T-helper 17 cell (primary cell): Measurements from ENCODE around the gene ATG14. TPM values are rescaled to one million over a fixed set of nuclear protein-coding genes. Genes with fewer than 3 reads are reported as not detected.
A peak's percentile ranks its signal among the peaks of the same experiment; 100 is the strongest.

Source experiments
- ATAC-seq: fragments of 150-1000 bp; cut with Tn5 transposase; 2 replicates; pipeline ENCODE4 v1.10.0; 2021; ENCODE audit warnings: mild to moderate bottlenecking, moderate library complexity
- DNase-seq, 3 donors: peaks; one replicate each; pipeline versions ENCODE4 v3.0.0 to v3.0.0-alpha.2; 2020 to 2021
- H3K9me3 ChIP-seq: one replicate; pipeline ENCODE4 v1.7.0; 2013; ENCODE audit warnings: low read length, mild to moderate bottlenecking; ENCODE audit not compliant: control insufficient read depth, poor library complexity, severe bottlenecking
- H3K27ac Mint-ChIP-seq: one replicate; pipeline ENCODE4 v1.8.0; 2022; ENCODE audit warnings: mild to moderate bottlenecking, moderate library complexity, mixed read lengths
- H3K27me3 Mint-ChIP-seq: one replicate; pipeline ENCODE4 v1.8.0; 2022; ENCODE audit warnings: mixed read lengths
- H3K36me3 Mint-ChIP-seq: one replicate; pipeline ENCODE4 v1.8.0; 2022; ENCODE audit warnings: low read depth, mixed read lengths
- H3K4me1 Mint-ChIP-seq: one replicate; pipeline ENCODE4 v1.8.0; 2022; ENCODE audit warnings: mild to moderate bottlenecking, mixed read lengths
- H3K4me3 Mint-ChIP-seq: one replicate; pipeline ENCODE4 v1.8.0; 2022; ENCODE audit warnings: mild to moderate bottlenecking, moderate library complexity, mixed read lengths
- total RNA-seq, 4 donors: library from RNA in 2 of 4; stranded (reverse) in 2 of 4; gene quantifications; one replicate each; pipeline ENCODE4 v1.2.3 and lab custom pipeline; 2022 to 2026

ATG14 gene
- total RNA-seq, 2 donors from 2014 or later: 16.3 to 21.7 TPM

DNA sequence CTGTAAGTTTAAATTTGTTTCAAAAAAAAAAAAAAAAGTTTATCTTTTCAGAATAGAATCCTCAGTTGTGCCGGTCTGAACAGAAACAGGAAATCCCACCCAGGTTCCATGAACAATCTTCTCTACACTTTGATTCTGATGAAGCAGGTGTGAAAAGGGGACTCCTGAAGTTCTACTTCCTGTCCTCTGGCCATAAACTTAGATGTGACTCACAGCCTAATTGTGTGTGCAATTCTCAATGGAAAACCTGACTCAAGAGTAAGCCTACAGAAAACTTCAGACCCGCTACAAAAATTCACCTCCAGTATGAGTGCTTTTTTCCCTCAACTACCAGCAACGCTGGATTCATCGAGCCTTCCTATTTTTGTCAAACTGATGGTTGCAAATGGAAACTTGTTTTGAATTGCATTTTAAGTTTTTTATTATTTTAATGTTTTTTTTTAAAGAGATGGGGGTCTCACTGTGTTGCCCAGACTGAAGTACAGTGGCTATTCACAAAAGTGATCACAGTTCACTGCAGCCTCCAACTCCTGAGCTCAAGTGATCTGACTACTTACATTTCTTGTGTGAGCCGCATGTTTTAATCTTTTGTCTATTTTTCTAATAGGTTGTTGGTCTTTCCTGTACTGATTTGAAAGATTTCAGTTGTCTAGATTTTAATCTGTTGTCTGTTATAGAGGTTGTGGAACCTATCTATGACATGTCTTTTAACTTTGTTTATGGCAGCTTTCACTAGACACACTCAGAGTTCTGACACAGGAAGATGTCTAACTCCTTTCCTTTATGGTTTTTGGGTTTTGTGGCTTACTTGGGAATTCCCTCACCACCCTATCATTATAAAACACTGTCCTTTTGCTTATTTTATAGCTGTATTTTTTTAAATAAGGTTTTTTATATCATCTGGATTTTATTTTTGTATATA, 37.6 kb downstream of the ATG14 start:
- ATAC-seq: peak; percentile 94
- peak overlapping the region; percentile 62 for H3K4me3 Mint-ChIP-seq

DNA sequence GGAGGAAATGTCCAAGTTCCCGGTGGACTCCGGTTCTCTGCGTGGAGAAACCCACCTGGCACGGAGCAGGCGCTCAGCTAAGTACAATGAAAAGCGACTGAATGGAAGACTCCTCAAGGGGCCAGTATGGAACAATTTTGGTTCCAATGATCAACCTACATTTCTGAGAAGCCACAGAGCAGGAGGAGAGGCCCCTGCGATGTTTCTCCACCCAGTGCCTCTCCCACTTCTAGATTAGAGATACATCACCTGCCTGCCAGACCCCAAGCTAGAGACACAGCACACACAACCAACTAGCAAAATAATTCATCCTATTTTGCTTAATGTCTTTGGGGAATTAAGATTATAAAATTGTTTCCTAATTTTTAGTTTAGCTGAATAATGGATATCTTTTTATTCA, 38.8 kb downstream of the ATG14 start:
- DNase-seq: no peak
- Mint-ChIP-seq H3K4me3 (no peak overlapping the region), H3K27me3 (no peaks in the 10 kb centered on the region), H3K36me3 (peaks cover 12% of the 10 kb centered on the region), H3K4me1 (peaks cover 18% of the 10 kb centered on the region), H3K27ac (peak overlapping the region; percentile 89)
- H3K9me3 ChIP-seq: no peaks in the 10 kb centered on the region
- ATAC-seq: no peak

More for the DNA sequence above, 37.6 kb downstream of the ATG14 start:
- H3K27me3 Mint-ChIP-seq: no peaks in the 10 kb centered on the region
- H3K27ac Mint-ChIP-seq: peak overlapping the region; percentile 89
- H3K36me3 Mint-ChIP-seq: peaks cover 12% of the 10 kb centered on the region
- no peaks in the 10 kb centered on the region for H3K9me3 ChIP-seq
- H3K4me1 Mint-ChIP-seq: peaks cover 22% of the 10 kb centered on the region
- DNase-seq: no peak

DNA sequence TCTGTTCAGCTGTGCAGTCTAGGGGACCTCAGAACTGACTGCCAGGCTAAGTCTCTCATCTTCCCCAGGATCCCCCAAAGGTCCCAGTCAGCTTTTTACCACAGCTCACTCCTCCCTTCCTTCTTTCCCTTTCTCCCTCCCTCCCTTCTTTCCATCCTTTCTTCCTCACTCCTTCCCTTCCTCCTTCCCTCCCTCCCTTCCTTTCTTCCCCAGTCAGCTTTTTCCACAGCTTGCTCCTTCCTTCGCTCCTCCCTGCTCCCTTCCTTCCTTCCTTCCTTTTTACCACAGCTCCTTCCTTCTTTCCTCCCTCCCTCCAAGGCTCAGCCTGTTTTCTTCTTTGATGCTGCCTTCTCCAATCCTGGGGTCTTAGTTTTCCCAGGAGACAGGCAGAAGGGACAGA, 39.2 kb downstream of the ATG14 start:
- ATAC-seq: no peak
- Mint-ChIP-seq H3K36me3 (peaks cover 12% of the 10 kb centered on the region), H3K27me3 (no peaks in the 10 kb centered on the region), H3K4me3 (peak overlapping the region; percentile 41), H3K27ac (peak overlapping the region; percentile 89), H3K4me1 (peaks cover 18% of the 10 kb centered on the region)
- no peaks in the 10 kb centered on the region for H3K9me3 ChIP-seq
- no peak for DNase-seq

DNA sequence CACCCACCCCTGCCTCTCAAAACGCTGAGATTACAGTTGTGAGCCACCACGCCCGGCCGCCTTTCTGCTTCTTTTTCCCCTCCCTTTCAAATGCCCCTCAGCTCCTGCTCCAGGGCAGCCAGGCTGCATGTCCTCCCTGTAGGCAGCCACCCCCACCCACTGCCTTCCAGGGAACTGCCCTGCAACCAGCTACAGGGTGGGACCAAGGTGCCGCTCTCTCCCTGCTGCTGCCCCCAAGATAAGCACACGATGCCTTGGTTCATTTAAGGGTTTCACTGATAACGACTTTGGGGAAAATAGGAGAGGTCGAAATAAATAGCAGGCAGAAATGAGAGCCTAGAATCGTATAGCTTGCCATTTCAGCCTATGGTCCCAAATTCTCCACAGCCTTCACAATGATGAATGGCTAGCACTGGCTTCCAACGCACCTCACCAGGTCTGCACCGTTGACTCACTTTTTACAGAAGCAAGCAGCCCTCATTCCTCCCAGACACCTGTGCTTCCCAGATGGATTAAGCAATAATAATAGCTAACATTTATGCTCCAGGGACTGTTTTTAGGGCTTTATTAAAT, 40.7 kb downstream of the ATG14 start:
- ATAC-seq: no peak
- no peaks in the 10 kb centered on the region for H3K9me3 ChIP-seq
- Mint-ChIP-seq H3K27ac (peak overlapping the region; percentile 89), H3K36me3 (peaks cover 8% of the 10 kb centered on the region), H3K4me3 (peak overlapping the region; percentile 71), H3K4me1 (peaks cover 21% of the 10 kb centered on the region), H3K27me3 (no peaks in the 10 kb centered on the region)
- no peak for DNase-seq

DNA sequence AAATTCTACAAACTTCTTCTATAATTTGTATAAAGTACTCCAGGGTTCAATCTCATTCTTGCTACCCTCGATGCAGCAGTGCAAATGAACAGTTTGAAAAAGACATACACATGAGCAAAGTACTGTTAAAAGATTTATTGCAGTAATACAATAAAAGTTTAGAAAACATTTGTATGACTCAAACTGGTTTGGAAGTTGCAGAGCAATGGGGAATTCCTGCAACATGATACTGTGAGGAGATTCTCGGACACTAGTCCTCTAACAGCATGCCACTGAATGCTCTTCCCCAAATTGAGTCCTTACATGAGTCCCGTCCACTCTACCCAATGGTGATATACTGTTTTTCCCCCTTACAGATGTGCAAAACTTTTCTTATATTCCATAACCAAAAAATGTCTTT, 45.4 kb downstream of the ATG14 start:
- H3K27me3 Mint-ChIP-seq: no peaks in the 10 kb centered on the region
- DNase-seq (no peak), ATAC-seq (no peak)
- peaks cover 7% of the 10 kb centered on the region for H3K36me3 Mint-ChIP-seq
- no peak overlapping the region for H3K4me3 Mint-ChIP-seq
- peaks cover 10% of the 10 kb centered on the region for H3K4me1 Mint-ChIP-seq
- H3K9me3 ChIP-seq: no peaks in the 10 kb centered on the region
- H3K27ac Mint-ChIP-seq: peak overlapping the region; percentile 83

DNA sequence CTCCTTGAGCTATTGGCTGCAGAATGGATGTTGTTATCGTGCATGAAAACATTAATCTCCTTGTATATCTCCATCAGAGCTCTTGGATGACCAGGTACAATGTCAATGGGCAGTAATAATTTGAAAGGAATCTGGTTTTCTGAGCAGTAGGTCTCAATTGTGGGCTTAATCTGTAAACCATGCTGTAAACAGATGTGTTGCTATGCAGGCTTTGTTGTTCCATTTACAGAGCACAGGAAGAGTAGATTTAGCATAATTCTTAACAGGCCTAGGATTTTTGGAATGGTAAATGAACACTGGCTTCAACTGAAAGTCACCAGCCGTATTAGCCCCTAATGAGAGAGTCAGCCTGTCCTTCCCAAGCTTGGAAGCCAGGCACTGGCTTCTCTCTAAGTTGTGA, 50.4 kb downstream of the ATG14 start:
- H3K9me3 ChIP-seq: no peaks in the 10 kb centered on the region
- Mint-ChIP-seq H3K4me3 (no peak overlapping the region), H3K27me3 (no peaks in the 10 kb centered on the region), H3K27ac (no peak overlapping the region), H3K4me1 (peaks cover 7% of the 10 kb centered on the region), H3K36me3 (peaks cover 3% of the 10 kb centered on the region)
- ATAC-seq (no peak), DNase-seq (no peak)

DNA sequence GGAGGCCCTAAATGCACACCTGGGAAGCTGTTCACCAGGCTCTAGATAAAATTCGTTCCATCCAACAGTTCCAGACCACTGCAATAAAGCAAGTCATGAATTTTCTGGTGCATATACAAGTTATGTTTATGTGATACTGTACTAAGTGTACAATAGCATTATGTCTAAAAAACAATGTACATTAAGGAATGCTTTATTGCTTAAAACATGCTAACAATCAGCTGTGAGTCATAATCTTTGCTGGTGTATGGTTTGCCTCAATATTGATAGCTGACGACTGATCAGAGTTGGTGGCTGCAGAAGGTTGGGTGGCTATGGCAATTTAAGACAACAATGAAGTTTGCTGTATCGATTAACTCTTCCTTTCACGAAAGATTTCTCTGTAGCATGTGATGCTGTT, 52.3 kb downstream of the ATG14 start:
- H3K36me3 Mint-ChIP-seq: no peaks in the 10 kb centered on the region
- ATAC-seq: no peak
- H3K4me3 Mint-ChIP-seq: no peak overlapping the region
- H3K4me1 Mint-ChIP-seq: peaks cover 8% of the 10 kb centered on the region
- no peaks in the 10 kb centered on the region for H3K27me3 Mint-ChIP-seq
- no peak overlapping the region for H3K27ac Mint-ChIP-seq
- no peaks in the 10 kb centered on the region for H3K9me3 ChIP-seq
- no peak for DNase-seq

DNA sequence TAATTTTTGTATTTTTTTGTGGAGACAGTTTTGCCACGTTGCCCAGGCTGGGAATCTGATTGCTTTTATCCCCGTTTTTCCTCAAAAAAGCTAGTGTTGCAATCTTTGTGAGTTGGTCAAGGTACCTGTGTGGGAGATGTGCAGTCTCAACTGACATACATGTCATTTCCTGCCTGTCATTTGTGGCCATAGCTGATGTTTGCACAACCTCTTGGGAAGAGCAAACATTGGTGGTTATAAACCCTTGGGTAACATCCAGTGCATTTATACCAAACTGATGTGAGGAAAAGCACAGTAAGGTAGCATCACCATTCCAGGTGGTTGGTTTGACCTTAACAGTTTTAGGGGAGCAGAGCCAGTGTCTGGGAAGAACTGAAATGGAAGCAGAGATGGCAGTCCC, 54.7 kb downstream of the ATG14 start:
- no peak overlapping the region for H3K4me3 Mint-ChIP-seq
- peaks cover 10% of the 10 kb centered on the region for H3K4me1 Mint-ChIP-seq
- no peak overlapping the region for H3K27ac Mint-ChIP-seq
- DNase-seq (no peak), ATAC-seq (no peak)
- no peaks in the 10 kb centered on the region for H3K9me3 ChIP-seq
- H3K36me3 Mint-ChIP-seq: no peaks in the 10 kb centered on the region
- H3K27me3 Mint-ChIP-seq: no peaks in the 10 kb centered on the region

DNA sequence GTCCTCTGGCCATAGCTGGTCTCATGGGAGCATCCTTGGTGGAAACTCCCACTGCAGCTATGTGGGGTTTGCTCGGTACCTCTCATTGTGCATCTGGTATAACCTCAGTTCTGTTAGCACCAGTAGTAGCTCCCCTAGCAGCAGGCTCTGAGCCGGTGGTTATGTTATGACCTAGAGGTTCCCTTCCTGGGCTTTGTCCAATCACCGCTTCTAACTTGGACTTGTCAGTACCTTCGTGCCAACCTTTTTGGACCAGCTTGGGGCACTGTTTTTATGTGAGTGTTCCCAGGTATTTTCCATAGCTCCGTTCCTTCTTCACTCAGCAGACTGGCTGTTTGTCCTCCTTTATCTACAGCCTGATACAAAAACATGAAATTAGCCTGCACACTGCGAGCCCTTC, 55.7 kb downstream of the ATG14 start:
- no peak for ATAC-seq
- Mint-ChIP-seq H3K4me1 (peaks cover 9% of the 10 kb centered on the region), H3K4me3 (no peak overlapping the region), H3K27ac (no peak overlapping the region), H3K27me3 (no peaks in the 10 kb centered on the region), H3K36me3 (peaks cover under 1% of the 10 kb centered on the region)
- H3K9me3 ChIP-seq: no peaks in the 10 kb centered on the region
- DNase-seq: no peak

DNA sequence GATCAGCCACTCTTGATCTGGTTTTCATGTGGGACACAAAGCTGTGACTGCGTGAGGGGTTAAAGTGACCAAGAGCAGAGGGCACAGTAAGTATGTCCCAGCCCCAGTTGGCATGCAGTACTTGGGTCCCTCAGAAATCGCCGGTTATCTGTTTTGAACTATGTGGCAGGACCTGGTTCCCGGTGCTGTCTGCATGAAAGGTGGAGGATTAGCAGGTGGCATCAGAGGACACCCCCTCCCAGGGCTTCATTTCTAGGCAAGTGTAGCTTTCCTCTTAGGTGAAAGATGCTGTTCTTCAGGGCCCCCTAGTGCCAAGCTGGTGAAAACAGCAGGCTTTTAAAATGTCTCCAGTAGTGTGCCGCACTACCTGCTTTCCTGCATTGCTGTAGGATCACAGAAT, 57.1 kb downstream of the ATG14 start:
- DNase-seq: peak; percentile 26 to 46 (median 45)
- peaks cover 9% of the 10 kb centered on the region for H3K4me1 Mint-ChIP-seq
- H3K9me3 ChIP-seq: no peaks in the 10 kb centered on the region
- no peaks in the 10 kb centered on the region for H3K27me3 Mint-ChIP-seq
- peak overlapping the region; percentile 94 for H3K27ac Mint-ChIP-seq
- peaks cover 5% of the 10 kb centered on the region for H3K36me3 Mint-ChIP-seq
- H3K4me3 Mint-ChIP-seq: peak overlapping the region; percentile 82
- ATAC-seq: peak; percentile 95

DNA sequence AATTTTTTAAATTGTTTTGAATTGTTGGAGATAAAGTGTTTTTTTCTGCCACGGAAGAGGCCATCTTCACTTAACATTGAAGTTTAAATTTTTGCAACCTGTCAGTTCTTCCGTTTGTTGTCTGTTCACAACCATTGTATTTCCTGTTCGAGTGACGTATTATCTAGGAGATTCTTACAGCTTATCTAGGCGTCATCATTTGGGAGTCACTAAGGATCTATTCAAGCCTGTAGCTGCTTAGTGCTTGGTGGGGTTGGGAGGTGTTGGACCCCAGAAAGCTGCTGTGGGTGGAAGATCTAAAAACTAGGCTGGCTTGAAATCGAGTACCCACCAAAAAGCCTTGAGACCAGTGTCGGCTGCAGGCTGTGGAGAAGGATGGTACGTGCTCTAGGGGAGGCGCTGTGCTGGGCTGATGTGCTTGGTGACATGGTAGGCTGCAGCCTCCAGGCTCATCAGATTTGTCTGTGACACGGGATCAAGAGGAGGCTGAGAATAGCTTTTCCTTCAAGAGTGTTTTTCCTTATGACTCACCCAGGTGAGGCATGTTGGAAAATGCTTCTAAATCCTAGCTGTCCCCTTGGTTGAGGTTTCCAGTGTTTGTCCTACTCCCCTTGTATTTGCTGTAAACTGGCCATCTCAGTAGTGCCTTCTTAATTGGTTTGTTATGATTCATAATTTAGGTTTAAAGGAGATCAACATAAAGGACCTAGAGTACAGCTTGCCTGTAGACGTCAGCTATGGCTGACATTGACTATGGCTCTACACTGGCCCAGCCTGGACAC, 57.8 kb downstream of the ATG14 start:
- peak overlapping the region; percentile 82 for H3K4me3 Mint-ChIP-seq
- peaks cover 5% of the 10 kb centered on the region for H3K36me3 Mint-ChIP-seq
- H3K27ac Mint-ChIP-seq: peak overlapping the region; percentile 94
- ATAC-seq (peak; percentile 47), DNase-seq (peak in 1 of 3 donors; percentile 16)
- peaks cover 14% of the 10 kb centered on the region for H3K4me1 Mint-ChIP-seq
- no peaks in the 10 kb centered on the region for H3K27me3 Mint-ChIP-seq
- no peaks in the 10 kb centered on the region for H3K9me3 ChIP-seq

DNA sequence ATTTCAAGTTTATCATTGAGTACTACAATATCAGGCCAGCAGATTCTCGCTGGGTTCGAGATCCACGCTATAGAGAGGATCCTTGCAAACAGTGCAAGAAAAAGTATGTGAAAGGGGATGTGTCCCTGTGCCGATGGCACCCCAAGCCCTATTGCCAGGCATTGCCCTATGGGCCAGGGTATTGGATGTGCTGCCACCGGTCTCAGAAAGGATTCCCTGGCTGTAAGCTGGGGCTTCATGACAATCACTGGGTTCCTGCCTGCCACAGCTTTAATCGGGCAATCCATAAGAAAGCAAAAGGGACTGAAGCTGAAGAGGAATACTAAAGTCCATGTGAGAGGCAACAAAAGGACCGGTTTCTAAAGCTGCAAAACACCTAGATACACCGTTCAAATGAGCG, 59.4 kb downstream of the ATG14 start:
- H3K4me1 Mint-ChIP-seq: peaks cover 29% of the 10 kb centered on the region
- ATAC-seq (no peak), DNase-seq (no peak)
- H3K27me3 Mint-ChIP-seq: no peaks in the 10 kb centered on the region
- H3K4me3 Mint-ChIP-seq: no peak overlapping the region
- H3K9me3 ChIP-seq: no peaks in the 10 kb centered on the region
- peaks cover 5% of the 10 kb centered on the region for H3K36me3 Mint-ChIP-seq
- H3K27ac Mint-ChIP-seq: peak overlapping the region; percentile 94

DNA sequence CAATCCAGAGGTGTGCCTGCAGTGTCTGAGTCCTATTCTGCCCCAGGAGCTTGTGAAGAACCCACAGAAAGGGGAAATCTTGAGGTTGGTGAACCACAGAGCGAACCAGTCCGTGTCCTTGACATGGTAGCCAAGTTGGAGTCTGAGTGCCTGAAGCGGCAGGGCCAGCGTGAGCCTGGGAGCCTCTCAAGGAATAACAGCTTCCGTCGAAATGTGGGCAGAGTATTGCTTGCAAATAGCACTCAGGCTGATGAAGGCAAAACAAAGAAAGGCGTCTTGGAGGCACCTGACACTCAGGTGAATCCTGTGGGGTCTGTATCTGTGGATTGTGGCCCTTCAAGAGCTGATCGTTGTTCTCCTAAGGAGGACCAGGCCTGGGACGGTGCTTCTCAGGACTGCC, 60.5 kb downstream of the ATG14 start:
- no peak overlapping the region for H3K4me3 Mint-ChIP-seq
- peak overlapping the region; percentile 63 for H3K27ac Mint-ChIP-seq
- peaks cover 5% of the 10 kb centered on the region for H3K36me3 Mint-ChIP-seq
- H3K9me3 ChIP-seq: no peaks in the 10 kb centered on the region
- ATAC-seq (no peak), DNase-seq (no peak)
- no peaks in the 10 kb centered on the region for H3K27me3 Mint-ChIP-seq
- H3K4me1 Mint-ChIP-seq: peaks cover 35% of the 10 kb centered on the region
